ENCODE results near the gene LEAP2.
A peak's percentile ranks its signal among the peaks of the same experiment; 100 is the strongest.
"Not testable (repeated sequence)": the region's sequence is repeated elsewhere in the genome, so short reads cannot be mapped to it uniquely, and the experiment has no call there.

LEAP2 gene

DNA sequence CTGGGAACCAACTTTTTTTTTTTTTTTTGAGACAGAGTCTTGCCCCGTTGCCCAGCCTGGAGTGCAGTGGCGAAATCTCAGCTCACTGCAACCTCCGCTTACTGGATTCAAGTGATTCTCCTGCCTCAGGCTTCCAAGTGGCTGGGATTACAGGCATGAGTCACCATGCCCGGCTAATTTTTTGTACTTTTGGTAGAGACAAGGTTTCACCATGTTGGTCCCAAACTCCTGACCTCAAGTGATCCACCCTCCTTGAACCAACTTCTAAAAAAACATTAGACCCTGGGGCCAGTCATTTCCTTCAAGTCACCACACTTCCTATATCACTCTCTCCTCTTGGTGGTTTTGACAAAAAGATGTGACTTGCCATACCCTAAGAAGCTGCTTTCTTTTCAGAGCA is 32.2 kb upstream of the LEAP2 start:
- DNase-seq = no peak

DNA sequence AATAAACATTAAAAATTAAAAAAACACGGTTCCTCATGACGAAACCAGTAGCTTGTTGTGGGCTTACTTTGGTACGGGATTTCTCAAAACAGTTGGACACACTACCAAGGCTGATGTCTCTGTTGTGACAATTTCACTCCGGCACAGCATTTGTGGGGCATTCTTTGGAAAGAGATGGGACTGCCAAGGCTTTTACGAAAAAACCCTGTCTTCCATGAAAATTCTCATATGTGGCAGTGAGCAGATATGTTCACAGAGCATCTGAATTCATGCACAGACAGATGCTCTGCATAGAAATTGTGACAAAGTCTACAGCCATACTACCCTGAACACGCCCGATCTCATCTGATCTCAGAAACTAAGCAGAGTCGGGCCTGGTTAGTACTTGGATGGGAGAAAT is 25.2 kb upstream of the LEAP2 start:
- DNase-seq = no peak

DNA sequence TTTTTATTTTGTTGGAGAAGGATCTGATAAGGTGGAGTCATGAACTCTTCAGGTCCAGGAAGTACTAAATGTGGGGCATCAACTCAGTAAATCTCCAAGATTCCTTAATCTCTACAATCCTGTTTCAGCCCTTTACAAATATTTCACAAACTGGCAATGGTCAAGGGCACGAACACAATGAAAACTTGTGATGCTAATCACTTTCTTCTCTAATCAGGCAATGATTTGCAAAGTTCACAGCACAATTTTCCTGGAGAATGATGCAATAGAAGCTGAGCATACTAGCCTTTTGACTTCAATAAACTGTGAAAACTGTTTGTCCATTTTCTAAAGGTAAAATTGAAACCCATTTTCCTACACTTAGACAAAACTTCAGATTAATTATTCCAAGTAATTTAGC is 24.1 kb upstream of the LEAP2 start:
- DNase-seq = no peak

DNA sequence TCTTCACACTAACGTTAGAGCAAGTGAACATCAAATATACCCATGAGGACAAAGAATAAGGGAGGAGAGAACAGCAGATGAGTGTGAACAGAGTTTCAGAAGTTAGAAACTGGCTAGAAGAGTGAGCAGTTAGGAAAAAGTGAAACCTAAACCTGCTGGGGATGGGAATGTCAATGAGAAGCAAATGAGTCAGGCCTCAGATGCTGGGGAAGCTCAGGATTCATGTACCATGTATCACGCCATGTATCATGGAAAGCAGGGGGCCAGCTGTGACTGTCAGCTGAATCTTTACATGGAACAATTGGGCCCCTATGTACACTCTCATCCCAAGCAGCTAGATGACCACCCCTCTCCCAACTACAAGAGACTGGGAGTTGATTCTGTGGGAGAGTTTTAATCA is 23.4 kb upstream of the LEAP2 start:
- no peak for DNase-seq

DNA sequence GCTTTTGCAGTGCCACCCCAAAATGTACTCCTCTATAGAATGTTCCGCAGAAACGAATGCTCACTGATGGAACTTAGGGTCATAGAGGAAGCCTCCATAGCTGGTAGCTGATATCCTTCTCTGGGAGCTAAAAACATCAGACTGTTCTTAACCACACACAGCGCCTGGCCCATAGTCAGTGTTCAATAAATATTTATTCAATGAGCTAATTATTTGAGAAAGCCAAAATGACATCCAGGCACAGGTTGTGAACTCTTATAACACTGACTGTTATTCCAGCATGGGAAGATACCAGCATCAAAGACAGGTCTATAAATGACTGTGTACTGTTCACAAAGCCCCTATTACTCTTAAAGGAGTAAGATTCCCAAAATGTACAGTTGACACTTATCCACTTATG is 20.1 kb upstream of the LEAP2 start:
- DNase-seq = no peak

DNA sequence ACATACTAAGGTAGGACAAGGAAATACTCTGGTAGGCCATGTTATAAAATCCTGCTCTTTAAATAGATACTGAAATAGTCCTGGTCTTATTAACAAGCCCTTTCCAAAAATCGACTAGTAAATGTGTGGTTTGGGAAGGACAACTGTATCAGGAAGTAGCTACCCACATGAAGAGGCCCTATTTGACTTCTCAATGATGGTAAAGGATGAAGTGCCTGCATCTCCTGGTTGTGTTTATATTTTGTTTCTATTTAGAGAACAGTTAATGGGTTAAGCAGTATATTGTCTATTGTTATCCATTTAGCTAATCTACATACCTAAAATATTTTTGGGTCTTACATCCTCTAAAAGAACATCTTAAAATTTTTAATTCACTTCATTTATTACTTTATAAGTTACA is 19.7 kb upstream of the LEAP2 start:
- no peak for DNase-seq

DNA sequence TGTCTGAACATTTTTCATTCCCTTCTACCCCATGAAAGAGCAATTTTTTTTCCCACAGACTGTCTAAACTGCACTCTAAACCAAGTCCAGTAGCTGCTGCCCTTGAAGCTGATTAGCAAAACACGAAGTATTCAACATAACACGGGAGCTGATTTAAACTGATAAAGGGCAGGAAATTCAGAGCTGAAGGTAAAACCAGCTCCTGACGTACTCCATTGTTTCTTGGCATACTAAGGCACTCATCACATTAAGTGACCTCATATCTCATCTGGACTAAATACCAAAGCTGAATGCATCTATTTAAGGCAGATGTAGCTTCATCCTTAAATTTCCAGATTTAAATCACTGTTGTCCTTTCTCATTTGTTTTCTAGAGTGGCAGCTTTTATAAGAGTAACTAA is 19.2 kb upstream of the LEAP2 start:
- no peak for DNase-seq

DNA sequence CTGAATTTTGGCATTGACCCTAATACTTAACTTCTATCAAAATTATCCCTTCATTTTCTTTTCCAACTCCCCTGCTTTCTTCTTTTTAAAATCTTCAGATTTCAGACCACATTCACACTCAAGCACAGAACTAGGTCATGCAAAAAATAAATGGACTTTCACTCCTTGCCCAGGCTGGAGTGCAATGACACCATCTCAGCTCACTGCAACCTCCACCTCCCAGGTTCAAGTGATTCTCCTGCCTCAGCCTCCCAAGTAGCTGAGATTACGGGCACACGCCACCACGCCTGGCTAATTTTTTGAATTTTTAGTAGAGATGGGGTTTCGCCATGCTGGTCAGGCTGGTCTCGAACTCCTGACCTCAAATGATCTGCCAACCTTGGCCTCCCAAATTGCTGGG is 18.5 kb upstream of the LEAP2 start:
- DNase-seq = not testable (repeated sequence)

DNA sequence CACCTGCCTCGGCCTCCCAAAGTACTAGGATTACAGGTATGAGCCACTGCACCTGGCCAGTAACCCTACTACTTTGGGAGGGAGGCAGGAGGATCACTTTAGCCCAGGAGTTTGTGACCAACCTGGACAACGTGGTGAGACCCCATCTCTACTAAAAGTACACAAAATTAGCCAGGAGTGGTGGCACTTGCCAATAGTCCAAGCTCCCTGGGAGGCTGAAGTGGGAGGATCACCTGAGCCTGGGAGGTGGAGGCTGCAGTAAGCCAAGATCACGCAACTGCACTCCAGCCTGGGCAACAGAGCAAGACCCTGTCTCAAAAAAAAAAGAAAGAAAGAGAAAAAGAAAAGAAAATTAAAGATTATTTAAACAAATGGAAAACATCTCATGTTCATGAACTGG is 17.5 kb upstream of the LEAP2 start:
- DNase-seq = no peak

DNA sequence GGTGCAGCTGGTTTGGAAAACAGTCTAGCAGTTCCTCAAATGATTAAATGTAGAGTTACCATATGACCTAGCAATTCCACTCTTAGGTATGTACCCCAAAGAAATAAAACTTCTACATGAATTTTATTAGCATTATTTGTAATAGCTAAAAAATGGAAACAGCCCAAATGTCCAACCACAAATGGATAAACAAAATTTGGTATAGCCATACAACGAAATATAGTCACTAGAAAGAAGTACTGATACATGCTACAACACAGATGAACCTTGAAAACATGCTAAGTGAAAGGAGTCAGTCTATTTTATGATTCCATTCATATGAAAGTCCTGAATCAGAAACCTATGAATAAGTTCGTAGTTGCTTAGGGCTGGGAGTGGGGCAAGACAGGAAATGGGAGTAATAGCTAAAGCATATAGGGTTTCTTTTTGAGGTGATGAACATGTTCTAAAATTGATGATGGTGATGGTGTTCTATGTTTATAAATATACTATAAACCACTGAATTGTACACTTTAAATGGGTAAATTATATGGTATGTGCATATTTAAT is 13.5 kb upstream of the LEAP2 start:
- DNase-seq = no peak

DNA sequence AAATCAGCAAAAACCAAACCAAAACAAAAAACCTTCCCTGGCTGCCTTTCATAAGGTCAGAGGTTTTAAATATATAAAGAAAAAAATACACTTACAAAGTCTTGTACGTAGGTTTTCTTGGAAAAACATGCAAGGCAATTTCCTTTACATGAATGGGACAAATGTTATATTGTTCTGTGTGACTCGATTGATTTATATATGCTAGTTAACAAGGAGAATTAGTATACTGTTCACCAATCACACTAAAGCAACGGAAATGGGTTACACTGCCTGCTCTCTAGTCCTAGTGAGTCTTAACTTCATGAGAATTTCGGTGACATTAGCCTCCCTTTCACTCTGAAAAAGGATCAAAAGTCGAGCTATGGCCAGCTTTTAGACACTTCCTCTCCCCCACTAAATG is 12.7 kb upstream of the LEAP2 start:
- no peak for DNase-seq

DNA sequence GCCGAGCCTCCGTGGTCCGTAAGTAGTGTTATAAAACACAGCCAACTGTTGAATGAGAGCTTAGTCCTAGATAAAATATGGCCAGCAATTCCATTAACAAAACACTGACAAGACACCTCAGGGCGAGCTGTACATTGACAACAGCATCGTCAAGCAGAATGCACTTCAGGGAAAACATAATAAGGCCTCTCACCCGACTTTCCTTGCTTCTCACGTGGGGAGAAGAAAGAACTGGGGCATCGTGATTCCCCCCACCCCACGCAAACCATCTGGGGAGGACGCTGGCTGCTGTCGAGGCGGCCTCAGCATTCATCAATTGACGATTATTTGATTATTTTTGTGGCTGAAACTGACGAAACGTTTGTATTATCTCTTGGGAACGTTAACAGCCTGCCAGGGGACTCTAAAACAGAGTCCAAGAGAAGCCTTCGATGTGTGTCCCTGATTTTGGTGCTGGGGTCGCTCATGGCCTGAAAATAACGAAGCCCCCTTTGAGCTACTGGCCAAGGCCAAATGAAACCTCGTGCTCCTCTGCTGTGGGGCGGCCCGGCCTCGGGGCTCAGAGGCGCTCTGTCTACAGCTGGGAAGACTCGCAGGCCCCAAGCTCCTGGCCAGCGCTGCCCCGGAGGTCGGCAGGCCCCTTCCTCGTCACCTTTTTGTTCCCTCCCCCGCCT is 7.7 kb upstream of the LEAP2 start:
- DNase-seq = no peak

DNA sequence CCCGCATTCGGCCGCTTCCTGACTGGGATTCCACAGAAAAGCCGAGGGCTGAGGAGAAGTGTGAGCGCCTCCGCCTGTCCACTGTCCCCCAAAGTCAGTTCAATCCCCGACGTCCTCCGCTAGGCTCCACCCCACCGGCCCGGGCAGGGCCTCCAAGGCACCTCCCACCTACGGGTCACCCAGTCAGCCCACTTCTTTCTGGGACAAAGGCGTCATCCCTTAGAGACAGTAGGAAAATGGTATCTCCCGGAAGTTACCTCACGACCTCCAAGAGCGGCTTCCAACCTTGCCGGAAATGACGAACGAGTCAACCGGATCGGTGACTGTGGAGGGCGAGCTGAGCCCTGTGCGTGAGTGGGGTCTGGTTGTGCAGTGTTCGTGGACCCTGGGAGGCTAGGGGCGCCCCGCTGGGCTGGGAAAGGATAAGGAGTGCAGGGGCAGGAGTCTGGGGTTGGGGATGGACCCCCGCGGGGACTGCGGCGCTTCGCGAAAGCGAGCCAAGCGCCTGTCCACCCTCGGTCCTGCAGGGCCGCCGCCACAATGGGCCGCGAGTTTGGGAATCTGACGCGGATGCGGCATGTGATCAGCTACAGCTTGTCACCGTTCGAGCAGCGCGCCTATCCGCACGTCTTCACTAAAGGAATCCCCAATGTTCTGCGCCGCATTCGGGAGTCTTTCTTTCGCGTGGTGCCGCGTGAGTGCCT is 7.0 kb upstream of the LEAP2 start, which contains the start of the genes GDF9 and UQCRQ:
GDF9 (minus strand) TSS at position 128 of the 704 bp plus-strand sequence. CDS start 1,936 bp downstream, outside the sequence.
UQCRQ (plus strand) TSS at position 301 of the 704 bp plus-strand sequence; CDS start at position 541, 240 bp downstream.
- DNase-seq = peak; percentile 76 to 99 (median 88)

DNA sequence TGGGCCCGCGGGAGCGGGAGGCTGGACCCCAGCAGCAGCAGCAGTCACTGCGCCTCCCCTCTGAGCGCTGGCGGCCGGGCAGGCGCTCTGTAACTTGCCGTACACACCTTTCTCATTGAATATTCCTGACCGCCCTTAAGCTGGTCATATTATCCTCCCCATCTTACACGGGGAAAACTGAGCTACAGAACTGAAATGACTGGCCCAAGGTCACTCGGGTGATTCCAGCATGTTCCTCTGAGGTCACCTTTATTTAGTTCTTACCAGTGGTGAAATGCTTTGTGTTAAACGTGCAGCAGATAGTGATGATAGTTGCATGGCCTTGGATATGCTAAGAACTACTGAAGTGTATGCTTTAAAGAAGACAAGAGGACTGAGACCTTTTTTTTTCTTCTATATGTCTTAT is 6.4 kb upstream of the LEAP2 start:
- no peak for DNase-seq

DNA sequence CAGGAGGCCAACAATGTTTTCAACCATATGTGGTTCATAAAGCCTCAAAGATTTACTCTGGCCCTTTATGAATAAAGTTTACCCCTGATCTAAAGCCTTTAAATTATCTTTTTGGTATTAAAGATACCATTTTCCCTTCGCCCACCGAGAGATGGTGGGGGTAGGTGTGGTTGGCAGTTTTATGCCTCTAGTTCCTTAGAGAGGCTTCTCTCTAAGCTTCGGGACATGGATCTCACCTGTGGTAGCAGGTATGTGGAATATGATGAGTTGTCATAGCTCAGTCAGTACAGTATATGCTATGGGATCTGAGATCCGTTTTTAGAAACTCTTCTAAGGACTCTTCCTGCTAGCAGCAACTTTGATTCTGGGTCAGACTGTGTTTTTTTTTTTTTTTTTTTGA is 4.7 kb upstream of the LEAP2 start:
- no peak for DNase-seq

DNA sequence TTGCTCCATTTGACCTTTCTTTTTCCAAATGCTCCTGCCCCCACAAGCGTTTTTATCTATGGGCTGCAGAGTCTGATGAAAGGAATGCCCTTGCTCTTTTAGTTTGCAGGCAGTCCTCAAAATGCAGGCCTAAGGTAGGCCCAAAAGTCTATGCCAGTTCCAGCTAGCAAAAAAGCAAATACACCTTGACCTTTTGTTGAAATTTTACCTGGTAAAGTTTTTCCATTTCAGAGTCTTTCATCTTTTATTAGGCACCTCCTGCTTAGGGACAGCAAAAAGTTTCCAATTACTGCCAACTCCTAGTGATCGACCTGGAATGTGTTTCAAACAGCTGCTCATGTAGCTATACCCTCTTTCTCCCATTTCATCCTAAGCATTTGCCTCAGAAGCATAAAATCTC is 2.7 kb upstream of the LEAP2 start:
- no peak for DNase-seq

DNA sequence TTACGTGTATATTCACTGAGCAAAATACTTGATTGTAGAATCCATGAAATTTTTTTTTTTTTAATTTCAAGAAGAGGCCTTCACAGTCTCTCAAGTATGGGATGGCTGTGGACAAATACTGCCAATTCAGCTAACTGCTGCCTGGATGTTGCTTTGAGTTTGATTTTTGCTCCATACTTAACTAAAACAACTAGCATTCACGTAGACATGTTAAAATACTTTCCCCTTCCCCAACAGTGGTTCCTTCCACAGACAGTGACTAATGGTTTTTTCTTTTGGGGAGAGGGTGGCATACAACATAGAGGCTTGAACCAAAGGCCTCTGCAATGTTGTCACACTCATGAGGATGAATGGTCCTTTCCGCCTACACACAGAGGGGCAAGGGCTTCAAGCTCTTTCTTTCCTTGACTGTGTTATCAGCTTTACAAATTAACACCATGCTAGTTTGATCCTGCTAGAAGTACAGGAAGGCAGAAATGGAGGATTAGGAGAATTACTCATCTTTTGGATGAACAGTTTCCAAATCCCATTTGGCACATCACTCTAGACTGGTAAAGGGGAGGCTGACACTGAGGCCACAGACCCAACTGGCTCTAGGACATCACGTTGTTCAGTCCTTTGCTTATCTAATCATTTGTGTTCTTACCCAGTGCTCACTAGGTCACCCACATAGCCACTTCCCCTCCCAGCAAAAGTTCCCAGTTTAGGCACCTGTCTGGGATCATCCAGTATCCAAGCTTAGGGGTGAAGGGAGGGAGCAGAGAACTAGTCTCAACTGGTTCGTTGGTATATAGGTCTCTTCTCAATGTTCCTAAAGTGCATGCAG is 1.8 kb upstream of the LEAP2 start:
- no peak for DNase-seq

DNA sequence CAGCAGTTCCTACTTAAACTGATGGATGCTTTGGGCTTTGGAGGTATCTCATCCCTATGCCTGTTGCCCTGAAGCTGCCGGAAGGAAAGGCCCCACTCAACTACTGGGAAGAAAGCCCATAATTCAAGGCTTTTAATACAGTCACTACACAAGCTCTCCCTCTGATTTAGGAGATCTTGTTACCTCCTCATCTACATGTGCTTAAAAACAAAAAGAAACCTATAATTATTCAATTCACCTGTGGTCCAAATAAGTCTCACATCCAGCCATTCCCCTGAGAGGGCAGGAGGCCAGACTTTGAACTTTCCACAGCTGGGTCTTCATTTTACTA is 715 bp upstream of the LEAP2 start:
- DNase-seq = no peak

DNA sequence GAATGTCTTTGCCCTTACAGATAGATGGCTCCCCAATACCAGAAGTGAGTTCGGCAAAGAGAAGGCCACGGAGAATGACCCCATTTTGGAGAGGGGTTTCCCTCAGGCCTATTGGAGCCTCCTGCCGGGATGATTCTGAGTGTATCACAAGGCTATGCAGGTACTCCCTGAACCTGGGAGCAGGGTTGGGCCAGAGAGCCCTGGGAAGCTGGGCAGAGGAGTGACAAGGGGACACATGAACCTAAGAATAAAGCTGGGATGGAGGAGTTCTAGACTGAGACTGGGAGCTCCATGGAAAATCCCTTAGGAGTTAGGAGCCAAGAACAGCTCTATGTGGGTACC is 433 bp downstream of the LEAP2 start:
- no peak for DNase-seq

DNA sequence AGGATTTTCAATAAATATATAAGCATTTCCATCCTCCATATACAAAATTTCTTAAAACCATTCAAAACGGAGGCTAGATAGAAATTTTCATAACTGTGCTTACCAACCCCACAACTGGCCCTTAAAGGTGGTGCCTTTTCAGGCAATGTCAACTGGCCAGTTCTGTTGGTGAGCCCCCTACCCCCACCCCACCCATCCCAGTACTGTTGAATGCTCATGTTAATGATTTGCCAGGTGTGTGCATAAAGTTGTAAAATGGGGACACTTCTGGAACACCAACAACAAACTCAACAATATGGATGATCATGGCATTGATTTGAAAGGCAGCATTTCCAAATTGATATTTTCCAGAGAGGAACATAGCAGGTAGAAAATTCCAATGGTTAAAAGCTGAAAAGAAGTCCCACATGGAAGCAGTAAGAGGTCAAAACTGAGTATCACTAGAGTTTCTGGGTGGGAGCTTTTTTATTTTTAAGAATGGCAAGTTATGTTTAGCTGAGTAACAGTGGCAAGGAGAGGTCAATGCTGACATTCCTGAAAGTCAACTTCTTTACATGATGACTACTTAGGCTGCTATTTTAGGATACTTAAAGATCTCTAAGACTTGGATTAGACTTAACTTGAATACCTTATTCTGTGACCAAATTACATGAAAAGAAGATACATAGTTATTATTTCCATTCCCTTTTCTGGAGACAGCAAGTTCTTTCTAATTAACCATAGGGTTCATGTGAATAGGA is 2.7 kb downstream of the LEAP2 start:
- DNase-seq = no peak

DNA sequence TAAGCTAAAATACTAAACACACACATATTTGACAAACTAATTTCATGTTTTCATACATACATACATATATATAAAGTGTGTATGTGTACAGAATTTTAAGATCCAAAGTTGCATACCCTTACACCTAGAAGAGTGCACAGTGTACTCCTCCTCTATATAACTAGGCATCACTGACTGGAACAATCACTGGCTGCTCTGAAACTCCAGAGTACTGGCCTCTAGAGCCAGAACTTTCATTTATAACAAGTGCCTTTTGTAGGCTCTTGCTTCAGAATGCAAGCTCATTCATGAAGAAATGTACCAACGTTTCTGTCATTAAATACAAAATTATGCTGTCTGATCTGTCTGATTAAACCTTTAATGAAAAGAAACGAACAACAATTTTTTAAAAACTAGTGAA is 4.0 kb downstream of the LEAP2 start:
- no peak for DNase-seq

DNA sequence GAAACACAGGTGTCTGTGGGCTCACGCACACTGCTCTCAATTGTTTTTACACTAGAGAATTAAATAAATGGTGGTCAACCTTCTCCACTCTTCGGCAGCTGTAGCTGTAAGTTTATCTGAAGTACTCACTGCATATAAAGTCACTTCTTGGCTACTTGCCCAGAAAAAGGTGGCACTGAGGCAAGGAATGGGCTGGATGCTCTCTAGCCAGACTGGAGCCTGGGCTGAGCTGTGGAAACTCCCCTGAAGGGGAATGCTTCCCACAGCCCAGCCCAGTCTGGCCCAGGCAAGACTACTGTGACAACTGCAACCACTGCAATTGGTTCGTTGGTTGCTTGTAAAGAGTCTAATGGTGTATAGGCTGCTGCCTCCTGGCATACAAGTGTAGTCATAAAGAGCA is 4.5 kb downstream of the LEAP2 start:
- no peak for DNase-seq

Data from T-helper 2 cell (primary cell).